OCI-LY7 (cell line): Measurements from ENCODE around the gene S1PR2. TPM values are rescaled to one million over a fixed set of nuclear protein-coding genes. Genes with fewer than 3 reads are reported as not detected.

ENCODE experiments used
- BruUV-seq: library from RNA; stranded (reverse); fragments of 400-500 nt; replicated peaks from 2 replicates; lab custom pipeline; 2021; lab: Mats Ljungman, UMichigan
- CTCF ChIA-PET: fragments of 300-600 bp; sonication (Branson Sonifier 250); formaldehyde crosslinking; loops from one replicate; lab custom pipeline; 2022; ENCODE audit warnings: antibody characterized with exemption; ENCODE audit not compliant: unreplicated experiment; lab: Charles Lee
- POLR2A ChIA-PET: fragments of 300-600 bp; sonication (Branson Sonifier 250); formaldehyde crosslinking; loops from one replicate; lab custom pipeline; 2022; ENCODE audit warnings: antibody characterized with exemption; lab: Charles Lee
- DNase-seq: peaks from one replicate; pipeline ENCODE4 v3.0.0-alpha.2; 2015; ENCODE audit warnings: low spot score
- H2AFZ ChIP-seq: fragments of 200-600 bp; sonication (generic), shearing (Covaris generic); 2 replicates; pipeline ENCODE4 v1.6.1; 2014; ENCODE audit warnings: mild to moderate bottlenecking, antibody characterized with exemption, low read length, moderate library complexity
- H3K27ac ChIP-seq: fragments of 200-600 bp; sonication (generic); 2 replicates; pipeline ENCODE4 v1.5.1; 2014; ENCODE audit warnings: mixed run types, low read depth, mild to moderate bottlenecking, moderate library complexity, low read length, inconsistent platforms; ENCODE audit not compliant: poor library complexity, severe bottlenecking
- H3K36me3 ChIP-seq: fragments of 200-600 bp; sonication (generic); 2 replicates; pipeline ENCODE4 v1.6.1; 2014; ENCODE audit warnings: mild to moderate bottlenecking, antibody characterized with exemption, low read length, moderate library complexity, mixed read lengths; ENCODE audit not compliant: insufficient read depth
- H3K4me1 ChIP-seq: fragments of 200-600 bp; sonication (generic); 2 replicates; pipeline ENCODE4 v1.5.1; 2014; ENCODE audit warnings: mild to moderate bottlenecking, low read length; ENCODE audit not compliant: insufficient read depth, poor library complexity, severe bottlenecking
- H3K4me2 ChIP-seq: fragments of 200-600 bp; sonication (generic); 2 replicates; pipeline ENCODE4 v1.6.1; 2014; ENCODE audit warnings: mild to moderate bottlenecking, low read length
- H3K4me3 ChIP-seq: fragments of 200-600 bp; sonication (generic); 2 replicates; pipeline ENCODE4 v1.5.1; 2014; ENCODE audit warnings: mild to moderate bottlenecking, low read depth, low read length; ENCODE audit not compliant: poor library complexity, severe bottlenecking
- H3K79me2 ChIP-seq: fragments of 200-600 bp; sonication (generic); 2 replicates; pipeline ENCODE4 v1.6.1; 2016; ENCODE audit warnings: low read depth, mild to moderate bottlenecking, low read length, moderate library complexity, mixed read lengths; ENCODE audit not compliant: insufficient read depth
- H3K9me2 ChIP-seq: fragments of 200-600 bp; sonication (generic); 2 replicates; pipeline ENCODE4 v1.6.1; 2016; ENCODE audit warnings: mild to moderate bottlenecking, low read length, mixed read lengths; ENCODE audit not compliant: insufficient read depth
- H3K9me3 ChIP-seq: fragments of 200-600 bp; sonication (generic); 2 replicates; pipeline ENCODE4 v1.6.1; 2014; ENCODE audit warnings: mild to moderate bottlenecking, mixed run types, low read length, mixed read lengths
- H4K20me1 ChIP-seq: fragments of 200-600 bp; sonication (generic); 2 replicates; pipeline ENCODE4 v1.6.1; 2014; ENCODE audit warnings: mild to moderate bottlenecking, antibody characterized with exemption, low read length, moderate library complexity, mixed read lengths; ENCODE audit not compliant: insufficient read depth
- EZH2phosphoT487 ChIP-seq: fragments of 200-600 bp; sonication (generic); IDR thresholded peaks from 2 replicates; pipeline ENCODE4 v1.6.1; 2018; ENCODE audit warnings: low read depth, borderline replicate concordance, mild to moderate bottlenecking, mixed run types, antibody characterized with exemption, low read length, moderate library complexity, mixed read lengths
- intact Hi-C: fragments of 100-400 bp; cut with micrococcal nuclease; formaldehyde crosslinking; loops from one replicate; pipeline ENCODE4 v1.10.0; 2022; ENCODE audit not compliant: unreplicated experiment
- total RNA-seq, 2 experiments: library from RNA; depleted of rRNA in 1 of 2; stranded (reverse); fragments of >200 nt in 1 of 2; shearing (Covaris generic) in 1 of 2; gene quantifications; 2 replicates each; pipeline ENCODE4 v1.2.3, GENCODE V29; 2014 to 2022
- TF ChIP-seq, protein P1 (sequence below): fragments of 200-600 bp; sonication (generic); conservative IDR thresholded peaks from 2 replicates; pipeline ENCODE4 v1.5.1; 2014; ENCODE audit warnings: mild to moderate bottlenecking, antibody characterized with exemption, low read length, moderate library complexity, mixed read lengths

The S1PR2 gene
- total RNA-seq, 2 experiments from 2014 or later, result 27.8 to 64.5 TPM

DNA sequence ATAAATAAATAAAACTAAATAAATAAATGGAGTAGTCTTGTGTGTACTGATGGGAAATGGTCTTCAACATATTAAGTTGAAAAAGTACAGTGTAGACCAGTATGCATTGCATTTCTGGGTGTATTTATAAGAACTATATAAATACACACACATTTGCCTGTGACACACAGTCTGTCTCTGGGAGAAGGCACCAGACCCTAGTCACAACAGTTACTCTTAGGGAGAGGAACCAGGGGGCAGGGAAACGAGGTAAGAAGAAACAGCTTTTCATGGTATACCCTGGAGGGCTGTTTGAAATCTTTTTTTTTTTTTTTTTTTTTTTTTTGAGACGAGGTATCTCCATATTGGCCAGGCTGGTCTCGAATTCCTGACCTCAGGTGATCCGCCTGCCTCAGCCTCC, 2.8 kb upstream of the S1PR2 start:
- Histone ChIP-seq H3K27ac (peak overlapping the region; percentile 95), H3K9me2 (no peaks in the 10 kb centered on the region), H3K4me2 (peak overlapping the region; percentile 45), H3K79me2 (peaks cover 51% of the 10 kb centered on the region), H2AFZ (no peak overlapping the region), H3K9me3 (no peaks in the 10 kb centered on the region), H4K20me1 (no peaks in the 10 kb centered on the region), H3K4me3 (no peak overlapping the region), H3K4me1 (peaks cover 80% of the 10 kb centered on the region), H3K36me3 (peaks cover 14% of the 10 kb centered on the region)
- POLR2A ChIA-PET, result interaction anchor here (0.6 to 3.3 kb wide), 3 partner anchors 13 to 34 kb away, joined by 3 to 12 read pairs (median 4); no protein-coding TSS in a partner anchor
- BruUV-seq, result no TSS peak
- TF ChIP-seq, protein P1, sequence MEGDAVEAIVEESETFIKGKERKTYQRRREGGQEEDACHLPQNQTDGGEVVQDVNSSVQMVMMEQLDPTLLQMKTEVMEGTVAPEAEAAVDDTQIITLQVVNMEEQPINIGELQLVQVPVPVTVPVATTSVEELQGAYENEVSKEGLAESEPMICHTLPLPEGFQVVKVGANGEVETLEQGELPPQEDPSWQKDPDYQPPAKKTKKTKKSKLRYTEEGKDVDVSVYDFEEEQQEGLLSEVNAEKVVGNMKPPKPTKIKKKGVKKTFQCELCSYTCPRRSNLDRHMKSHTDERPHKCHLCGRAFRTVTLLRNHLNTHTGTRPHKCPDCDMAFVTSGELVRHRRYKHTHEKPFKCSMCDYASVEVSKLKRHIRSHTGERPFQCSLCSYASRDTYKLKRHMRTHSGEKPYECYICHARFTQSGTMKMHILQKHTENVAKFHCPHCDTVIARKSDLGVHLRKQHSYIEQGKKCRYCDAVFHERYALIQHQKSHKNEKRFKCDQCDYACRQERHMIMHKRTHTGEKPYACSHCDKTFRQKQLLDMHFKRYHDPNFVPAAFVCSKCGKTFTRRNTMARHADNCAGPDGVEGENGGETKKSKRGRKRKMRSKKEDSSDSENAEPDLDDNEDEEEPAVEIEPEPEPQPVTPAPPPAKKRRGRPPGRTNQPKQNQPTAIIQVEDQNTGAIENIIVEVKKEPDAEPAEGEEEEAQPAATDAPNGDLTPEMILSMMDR, result no peak
- no peak for TF ChIP-seq EZH2phosphoT487
- peak; percentile 50 for DNase-seq
- intact Hi-C loops, result loop anchor here (10.0 kb wide), 2 partner anchors 129 to 741 kb away; partner anchors contain the start of genes ANGPTL6 and PPAN
- CTCF ChIA-PET, result no interaction called here

DNA sequence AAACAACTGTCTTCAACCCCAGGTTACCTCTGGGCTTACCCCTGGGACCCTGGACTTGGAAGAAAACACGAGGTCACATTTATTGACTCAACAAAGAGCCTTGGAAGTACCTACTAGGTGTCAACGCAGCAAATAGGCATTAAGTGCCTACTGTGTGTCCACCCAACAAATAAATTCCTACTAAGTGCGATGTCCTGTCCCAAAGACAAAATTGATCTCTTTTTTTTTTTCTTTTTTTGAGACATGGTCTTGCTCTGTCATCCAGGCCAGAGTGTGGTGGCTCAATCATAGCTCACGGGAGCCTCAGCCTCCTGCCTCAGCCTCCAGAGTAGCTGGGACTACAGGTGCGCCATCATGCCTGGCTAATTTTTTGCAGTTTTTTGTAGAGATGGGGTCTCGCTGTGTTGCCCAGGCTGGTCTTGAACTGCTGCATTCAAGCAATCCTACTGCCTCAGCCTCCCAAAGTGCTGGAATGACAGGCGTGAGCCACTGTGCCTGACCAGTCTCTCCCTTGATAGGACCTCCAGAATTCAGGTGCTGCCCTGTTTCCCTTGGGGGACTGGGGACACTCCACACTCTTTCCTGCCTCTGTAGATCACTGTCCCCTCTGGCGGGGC, 589 bp upstream of the S1PR2 start:
- ChIA-PET POLR2A (interaction anchor here (1.0 to 1.7 kb wide), 3 partner anchors 9 to 13 kb away, joined by 5 to 14 read pairs (median 6); no protein-coding TSS in a partner anchor), CTCF (no interaction called here)
- no peaks in the 10 kb centered on the region for H3K9me2 ChIP-seq
- intact Hi-C loops, result loop anchor here (10.0 kb wide), 2 partner anchors 127 to 743 kb away; partner anchors contain the start of genes ANGPTL6 and PPAN
- H3K4me2 ChIP-seq, result peak overlapping the region; percentile 95
- peaks cover 62% of the 10 kb centered on the region for H3K79me2 ChIP-seq
- peaks cover 35% of the 10 kb centered on the region for H3K36me3 ChIP-seq
- BruUV-seq, result TSS peak; percentile 55
- H3K27ac ChIP-seq, result peak overlapping the region; percentile 95
- TF ChIP-seq EZH2phosphoT487, result no peak
- TF ChIP-seq, protein P1, result no peak
- no peak for DNase-seq
- no peaks in the 10 kb centered on the region for H4K20me1 ChIP-seq
- no peaks in the 10 kb centered on the region for H3K9me3 ChIP-seq
- no peak overlapping the region for H2AFZ ChIP-seq
- peak overlapping the region; percentile 95 for H3K4me3 ChIP-seq
- H3K4me1 ChIP-seq, result peaks cover 80% of the 10 kb centered on the region
